OCI-M2 (cell line): Measurements from ENCODE around the gene ERBB4.

Experiments
- DNase-seq: peaks from one replicate; lab custom pipeline; 2025; ENCODE audit not compliant: unreplicated experiment; lab: John Stamatoyannopoulos, UW

Gene ERBB4

GRCh38 chr2:211498551-211499205 is 1039.9 kb downstream of the ERBB4 start:
- DNase-seq, result no peak

GRCh38 chr2:211495339-211495738 is 1043.3 kb downstream of the ERBB4 start:
- no peak for DNase-seq

DNA sequence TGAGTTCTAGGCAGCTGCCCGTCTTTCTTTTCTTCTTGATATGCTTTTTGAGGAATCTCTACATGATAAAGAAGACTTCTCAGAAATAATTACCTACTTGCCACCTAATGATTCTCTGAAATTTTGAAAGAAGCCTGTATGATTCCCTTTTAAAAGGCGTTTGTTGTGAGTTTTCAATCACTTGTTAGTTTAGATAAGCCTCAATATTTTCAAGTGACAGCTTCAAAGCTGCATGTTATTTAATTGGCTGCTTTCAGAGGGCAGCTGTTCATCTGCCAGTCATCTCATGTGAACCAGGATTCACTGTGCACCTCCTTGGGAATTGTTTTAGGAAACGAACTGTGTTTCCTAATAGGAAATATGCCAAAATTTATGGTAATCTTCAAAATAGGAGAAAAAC is 1044.1 kb downstream of the ERBB4 start:
- DNase-seq, result no peak

- DNase-seq, result no peak
These were observed 1044.5 kb downstream of the ERBB4 start for GRCh38 chr2:211494085-211494484.

DNA sequence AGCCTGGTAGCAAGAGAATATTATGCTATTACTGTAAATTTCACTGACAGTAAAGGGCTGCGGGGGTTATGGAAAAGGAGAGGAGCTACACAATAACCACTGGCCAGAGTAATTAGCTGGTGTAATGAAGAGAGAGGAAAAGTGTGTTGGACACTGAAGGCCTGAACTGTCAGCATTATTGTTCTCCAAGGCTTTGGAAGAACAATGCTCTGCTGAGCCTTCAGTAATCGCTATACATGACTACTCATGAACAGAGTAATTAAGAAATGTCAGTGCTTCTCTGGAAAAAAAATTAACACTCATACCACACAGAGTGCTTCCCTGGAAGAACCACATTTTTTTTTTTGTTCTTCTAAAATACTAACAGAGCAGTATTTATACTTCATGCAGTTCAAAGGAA is 1050.9 kb downstream of the ERBB4 start:
- no peak for DNase-seq

- DNase-seq, result no peak
These were observed 1059.0 kb downstream of the ERBB4 start for GRCh38 chr2:211479536-211480150.

DNA sequence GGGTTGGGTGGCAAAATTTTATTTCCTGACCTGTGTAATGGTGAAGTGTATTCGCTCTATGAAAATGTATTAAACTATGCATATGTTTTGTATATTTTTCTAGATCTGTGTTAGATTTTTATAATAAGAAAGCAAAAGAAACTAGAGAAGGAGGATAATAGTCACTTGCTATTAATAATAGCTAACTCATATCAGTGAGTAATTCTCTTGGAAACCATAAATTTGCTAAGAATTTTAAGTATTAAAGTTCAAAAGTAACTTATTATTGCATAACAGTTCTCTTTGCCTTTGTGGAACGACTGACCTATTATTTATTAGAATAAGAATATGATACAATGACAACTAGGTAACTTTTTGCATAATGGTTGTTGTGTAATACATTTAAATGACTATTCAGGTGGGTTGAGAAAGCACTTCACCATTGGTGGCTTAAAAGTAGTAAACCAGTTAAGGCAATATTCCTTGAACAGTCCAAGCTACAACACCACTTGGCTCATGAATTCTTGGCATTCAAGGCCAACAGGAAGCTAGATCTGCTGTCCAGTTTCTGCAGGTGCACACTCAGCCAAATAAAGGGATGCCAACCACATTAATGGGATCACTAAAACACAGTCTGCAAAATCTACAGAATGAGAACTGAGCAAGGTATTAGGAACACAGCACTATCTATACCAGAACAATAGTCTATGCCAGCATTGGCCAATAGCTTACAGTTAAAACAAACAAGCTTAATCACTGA is 1060.9 kb downstream of the ERBB4 start:
- DNase-seq, result no peak

DNA sequence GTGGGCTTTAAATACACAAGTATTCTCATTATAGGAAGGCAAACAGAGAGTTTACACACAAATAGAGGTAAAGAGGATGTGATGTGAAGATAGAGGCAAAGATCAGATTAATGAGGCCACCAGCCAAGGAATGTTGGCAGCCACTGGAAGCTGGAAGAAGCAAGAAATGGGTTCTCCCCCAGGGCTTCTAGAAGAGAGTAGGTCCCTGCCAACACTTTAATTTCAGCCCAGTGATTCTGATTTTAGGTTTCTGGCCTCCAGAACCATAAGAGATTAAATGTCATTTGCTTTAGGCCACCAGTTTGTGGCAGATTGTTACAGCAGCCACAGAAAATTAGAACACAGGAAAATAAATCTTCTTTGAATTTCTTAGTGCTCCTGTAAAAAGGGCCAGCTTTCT is 1065.5 kb downstream of the ERBB4 start:
- no peak for DNase-seq

DNA sequence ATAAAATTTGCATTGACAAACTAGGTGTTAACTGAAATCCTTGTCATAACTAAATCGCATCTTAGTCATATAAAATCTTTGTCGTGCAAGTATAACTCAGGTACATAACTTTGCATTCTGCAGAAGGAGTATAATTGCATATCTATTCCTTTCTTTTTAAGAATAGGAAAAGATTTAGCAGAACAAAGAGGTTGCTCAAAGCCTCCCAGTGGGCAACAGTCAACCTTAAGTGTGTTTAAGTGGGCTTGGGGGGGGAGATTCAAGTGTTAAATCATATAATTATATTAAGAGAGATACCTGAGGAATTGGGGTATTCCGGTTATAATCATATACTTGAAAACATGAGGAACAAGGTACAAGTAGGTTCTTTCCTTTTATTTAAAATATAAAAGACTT is 1068.9 kb downstream of the ERBB4 start:
- DNase-seq, result no peak

DNA sequence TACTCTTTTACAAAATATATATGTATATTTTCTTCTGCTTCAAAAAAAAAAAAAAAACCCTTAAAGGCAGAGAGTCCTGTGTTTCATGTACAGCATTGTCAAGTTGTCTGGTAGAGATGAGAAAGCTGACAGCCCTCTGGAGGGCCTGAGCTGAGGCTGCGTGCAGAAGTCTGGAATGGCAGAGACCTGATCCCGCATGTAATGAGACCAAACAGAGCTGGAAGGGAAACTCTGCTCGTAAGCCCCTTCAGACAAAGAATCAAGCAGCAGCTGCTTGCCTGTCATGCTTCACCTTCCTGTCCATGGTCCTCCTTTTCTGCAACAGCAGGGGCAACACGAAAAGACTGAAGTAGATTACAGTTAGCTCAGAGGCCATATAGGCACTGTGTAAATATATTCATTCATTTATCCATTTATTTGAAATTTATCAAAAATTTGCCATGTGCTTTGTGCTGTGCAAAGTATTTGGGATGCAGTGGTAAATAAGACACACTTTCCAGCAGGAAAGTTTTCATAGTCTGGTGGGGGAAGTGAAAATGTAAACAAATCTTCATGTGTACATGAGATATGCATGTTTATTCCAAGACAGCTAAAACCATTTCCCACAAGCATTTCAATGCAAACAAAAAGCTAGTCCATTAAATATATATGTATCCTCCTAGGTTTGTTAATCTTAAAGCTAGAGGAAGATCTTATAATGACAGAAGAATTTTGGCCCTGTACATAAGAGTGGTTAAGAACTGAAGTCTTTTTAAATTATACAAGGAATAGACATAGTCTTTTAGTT is 1069.5 kb downstream of the ERBB4 start:
- no peak for DNase-seq

DNA sequence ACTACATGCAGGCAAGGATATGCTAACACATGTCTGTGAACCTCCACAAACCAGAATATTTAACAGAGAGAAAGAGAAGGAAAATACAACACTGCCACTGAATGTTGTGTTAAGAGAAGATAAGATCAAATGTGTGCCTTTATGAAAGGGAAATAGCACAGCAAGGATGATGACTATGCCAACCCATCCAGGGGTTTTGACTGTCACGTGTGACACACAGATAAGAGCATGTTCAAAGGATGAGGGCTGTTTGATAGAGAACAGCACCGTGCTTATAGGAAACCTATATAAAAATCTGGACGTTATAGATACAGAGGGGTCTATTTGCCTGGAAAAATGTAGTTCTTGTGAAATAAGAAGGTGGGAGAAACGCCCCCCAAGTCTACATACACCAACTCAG is 1070.4 kb downstream of the ERBB4 start:
- no peak for DNase-seq

GRCh38 chr2:211463397-211463796 is 1075.2 kb downstream of the ERBB4 start:
- DNase-seq, result no peak

GRCh38 chr2:211458974-211459373 is 1079.6 kb downstream of the ERBB4 start:
- no peak for DNase-seq

GRCh38 chr2:211457325-211457724 is 1081.3 kb downstream of the ERBB4 start:
- no peak for DNase-seq

- DNase-seq, result peak; percentile 21
These were observed 1083.3 kb downstream of the ERBB4 start for GRCh38 chr2:211455216-211455841.

- no peak for DNase-seq
These were observed 1083.9 kb downstream of the ERBB4 start for GRCh38 chr2:211454679-211455078.

GRCh38 chr2:211453311-211453887 is 1085.2 kb downstream of the ERBB4 start:
- no peak for DNase-seq

GRCh38 chr2:211451642-211452041 is 1087.0 kb downstream of the ERBB4 start:
- no peak for DNase-seq

DNA sequence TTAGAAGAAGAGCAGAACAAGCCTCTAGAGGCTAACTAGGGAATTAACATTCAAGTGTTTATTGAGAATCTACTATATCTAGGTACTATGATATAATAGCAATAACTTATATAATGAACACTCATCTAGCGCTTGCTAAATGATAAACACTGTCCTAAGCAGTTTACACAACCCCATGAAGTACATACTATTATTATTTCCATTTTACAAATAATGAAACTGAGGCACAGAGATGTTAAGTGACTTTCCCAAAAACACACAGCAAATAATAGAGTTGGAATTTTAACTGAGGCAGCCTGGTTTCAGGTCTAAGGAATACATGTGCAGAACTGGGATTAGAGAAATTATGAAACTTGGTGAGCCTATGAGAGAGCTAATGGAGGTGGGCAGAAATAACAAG is 1088.8 kb downstream of the ERBB4 start:
- no peak for DNase-seq

DNA sequence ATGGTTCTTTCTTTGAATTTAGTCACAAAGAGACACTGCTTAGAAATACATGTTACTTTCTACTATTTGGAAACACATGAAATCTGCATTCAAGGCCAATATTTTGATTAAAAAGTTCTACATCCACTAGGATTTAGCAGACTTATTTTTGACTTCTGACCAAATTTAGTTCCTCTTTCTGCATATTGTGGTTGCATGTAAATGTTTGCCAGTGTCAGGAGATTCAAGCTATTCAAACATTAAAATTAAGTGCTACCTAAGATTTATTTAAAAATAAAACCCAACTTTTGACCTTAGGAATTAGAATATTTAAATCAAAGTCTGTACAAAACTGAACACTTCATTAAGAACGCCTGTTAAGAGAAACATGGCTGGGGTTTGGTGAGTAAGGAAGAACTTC is 1091.1 kb downstream of the ERBB4 start:
- no peak for DNase-seq

- no peak for DNase-seq
These were observed 1098.5 kb downstream of the ERBB4 start for GRCh38 chr2:211440107-211440506.
